ENCODE data around the gene MAP2K2. TPM values are rescaled to one million over a fixed set of nuclear protein-coding genes. Genes with fewer than 3 reads are reported as not detected.
A peak's percentile ranks its signal among the peaks of the same experiment; 100 is the strongest.

The MAP2K2 gene
- total and polyA plus RNA-seq, 7 experiments from 2014 or later, result 40.5 to 162 (median 121) TPM

- CTCF ChIA-PET, result no interaction called here
- Mint-ChIP-seq H3K27me3 (no peaks in the 10 kb centered on the region), H3K9me3 (no peaks in the 10 kb centered on the region), H3K36me3 (peaks cover 0 to 17% (median 15%) of the 10 kb centered on the region in 5 donors), H3K4me1 (peaks cover 13 to 30% (median 28%) of the 10 kb centered on the region in 7 donors), H3K27ac (peak overlapping the region in 4 of 9 donors; percentile 28 to 92 (median 82)), H3K4me3 (peak overlapping the region in 2 of 10 donors; percentile 25 to 35)
- Histone ChIP-seq H3K27ac (ENCODE audit: low read depth, low read length) (no peak overlapping the region), H3K4me3 (ENCODE audit: low read length) (no peak overlapping the region), H3K27me3 (ENCODE audit: control insufficient read depth in 2 of 2, insufficient read depth in 2 of 2, low read length in 2 of 2) (no peaks in the 10 kb centered on the region), H3K36me3 (ENCODE audit: control insufficient read depth in 2 of 3, insufficient read depth in 3 of 3, low read length in 3 of 3) (peaks cover 0 to 46% (median 0%) of the 10 kb centered on the region in 3 experiments), H3K9me3 (ENCODE audit: control insufficient read depth in 2 of 3, low read length in 3 of 3) (no peaks in the 10 kb centered on the region), H3K4me1 (ENCODE audit: control insufficient read depth in 2 of 2, insufficient read depth in 2 of 2, low read length in 2 of 2) (peaks cover 0 to 3% of the 10 kb centered on the region in 2 donors)
- POLR2A ChIA-PET, result no interaction called here
- intact Hi-C loops (cut with micrococcal nuclease), result no loop called here
- DNase-seq, result no peak
- ATAC-seq, result no peak
Observed at GRCh38 chr19:4046946-4047683, 76.8 kb downstream of the MAP2K2 start.

GRCh38 chr19:4046362-4046691, 77.6 kb downstream of the MAP2K2 start:
- Histone ChIP-seq H3K27me3 (ENCODE audit: control insufficient read depth in 2 of 2, insufficient read depth in 2 of 2, low read length in 2 of 2) (no peaks in the 10 kb centered on the region), H3K27ac (ENCODE audit: low read depth, low read length) (no peak overlapping the region), H3K4me1 (ENCODE audit: control insufficient read depth in 2 of 2, insufficient read depth in 2 of 2, low read length in 2 of 2) (peaks cover 0 to 3% of the 10 kb centered on the region in 2 donors), H3K4me3 (ENCODE audit: low read length) (no peak overlapping the region), H3K9me3 (ENCODE audit: control insufficient read depth in 2 of 3, low read length in 3 of 3) (no peaks in the 10 kb centered on the region), H3K36me3 (ENCODE audit: control insufficient read depth in 2 of 3, insufficient read depth in 3 of 3, low read length in 3 of 3) (peaks cover 0 to 38% (median 0%) of the 10 kb centered on the region in 3 experiments)
- peaks cover 0 to 15% (median 13%) of the 10 kb centered on the region in 5 donors for H3K36me3 Mint-ChIP-seq
- ChIA-PET POLR2A (interaction anchor here (0.7 kb wide), 1 partner anchor 59 kb away, joined by 3 read pairs; no protein-coding TSS in a partner anchor), CTCF (no interaction called here)
- peak overlapping the region in 8 of 9 donors; percentile 84 to 94 (median 90) for H3K27ac Mint-ChIP-seq
- no peak for ATAC-seq
- no peaks in the 10 kb centered on the region for H3K9me3 Mint-ChIP-seq
- peaks cover 12 to 29% (median 24%) of the 10 kb centered on the region in 7 donors for H3K4me1 Mint-ChIP-seq
- peak in 3 of 9 donors; percentile 15 to 54 (median 16) for DNase-seq
- peak overlapping the region in 8 of 10 donors; percentile 47 to 79 (median 66) for H3K4me3 Mint-ChIP-seq
- H3K27me3 Mint-ChIP-seq, result no peaks in the 10 kb centered on the region
- intact Hi-C loops (cut with micrococcal nuclease), result no loop called here

- ChIA-PET CTCF (no interaction called here), POLR2A (interaction anchor here (0.7 kb wide), 1 partner anchor 59 kb away, joined by 3 read pairs; no protein-coding TSS in a partner anchor)
- peak overlapping the region in 8 of 9 donors; percentile 84 to 94 (median 90) for H3K27ac Mint-ChIP-seq
- H3K27me3 Mint-ChIP-seq, result no peaks in the 10 kb centered on the region
- Histone ChIP-seq H3K4me1 (ENCODE audit: control insufficient read depth in 2 of 2, insufficient read depth in 2 of 2, low read length in 2 of 2) (peaks cover 0 to 3% of the 10 kb centered on the region in 2 donors), H3K27ac (ENCODE audit: low read depth, low read length) (peak overlapping the region; percentile 7), H3K27me3 (ENCODE audit: control insufficient read depth in 2 of 2, insufficient read depth in 2 of 2, low read length in 2 of 2) (no peaks in the 10 kb centered on the region), H3K9me3 (ENCODE audit: control insufficient read depth in 2 of 3, low read length in 3 of 3) (no peaks in the 10 kb centered on the region), H3K36me3 (ENCODE audit: control insufficient read depth in 2 of 3, insufficient read depth in 3 of 3, low read length in 3 of 3) (peaks cover 0 to 35% (median 0%) of the 10 kb centered on the region in 3 experiments), H3K4me3 (ENCODE audit: low read length) (no peak overlapping the region)
- intact Hi-C loops (cut with micrococcal nuclease), result no loop called here
- H3K4me3 Mint-ChIP-seq, result peak overlapping the region in 7 of 10 donors; percentile 47 to 74 (median 61)
- no peaks in the 10 kb centered on the region for H3K9me3 Mint-ChIP-seq
- DNase-seq (peak in 1 of 9 donors; percentile 11), ATAC-seq (no peak)
- H3K4me1 Mint-ChIP-seq, result peaks cover 9 to 24% (median 20%) of the 10 kb centered on the region in 7 donors
- H3K36me3 Mint-ChIP-seq, result peaks cover 0 to 11% (median 10%) of the 10 kb centered on the region in 5 donors
Observed at GRCh38 chr19:4045597-4046361, 78.1 kb downstream of the MAP2K2 start.

GRCh38 chr19:4044990-4045465, 78.9 kb downstream of the MAP2K2 start:
- H3K36me3 ChIP-seq (ENCODE audit: control insufficient read depth in 2 of 3, insufficient read depth in 3 of 3, low read length in 3 of 3), result peaks cover 0 to 28% (median 0%) of the 10 kb centered on the region in 3 experiments
- intact Hi-C loops (cut with micrococcal nuclease), result no loop called here
- DNase-seq, result no peak
- ChIA-PET CTCF (no interaction called here), POLR2A (no interaction called here)
- no peak overlapping the region for H3K27ac ChIP-seq (ENCODE audit: low read depth, low read length)
- H3K4me1 Mint-ChIP-seq, result peaks cover 7 to 21% (median 17%) of the 10 kb centered on the region in 7 donors
- H3K27me3 ChIP-seq (ENCODE audit: control insufficient read depth in 2 of 2, insufficient read depth in 2 of 2, low read length in 2 of 2), result no peaks in the 10 kb centered on the region
- peaks cover 0 to 13% (median 6%) of the 10 kb centered on the region in 5 donors for H3K36me3 Mint-ChIP-seq
- no peaks in the 10 kb centered on the region for H3K9me3 ChIP-seq (ENCODE audit: control insufficient read depth in 2 of 3, low read length in 3 of 3)
- ATAC-seq, result no peak
- peak overlapping the region in 1 of 9 donors; percentile 61 for H3K27ac Mint-ChIP-seq
- no peaks in the 10 kb centered on the region for H3K9me3 Mint-ChIP-seq
- H3K4me1 ChIP-seq (ENCODE audit: control insufficient read depth in 2 of 2, insufficient read depth in 2 of 2, low read length in 2 of 2), result peaks cover 0 to 3% of the 10 kb centered on the region in 2 donors
- no peak overlapping the region for H3K4me3 ChIP-seq (ENCODE audit: low read length)
- H3K27me3 Mint-ChIP-seq, result no peaks in the 10 kb centered on the region
- H3K4me3 Mint-ChIP-seq, result no peak overlapping the region

GRCh38 chr19:4043966-4044715, 79.8 kb downstream of the MAP2K2 start:
- intact Hi-C loops (cut with micrococcal nuclease), result no loop called here
- peaks cover 0 to 10% (median 6%) of the 10 kb centered on the region in 5 donors for H3K36me3 Mint-ChIP-seq
- H3K27ac Mint-ChIP-seq, result peak overlapping the region in 1 of 9 donors; percentile 61
- CTCF ChIA-PET, result no interaction called here
- no peak for DNase-seq
- Histone ChIP-seq H3K4me3 (ENCODE audit: low read length) (no peak overlapping the region), H3K27ac (ENCODE audit: low read depth, low read length) (no peak overlapping the region), H3K27me3 (ENCODE audit: control insufficient read depth in 2 of 2, insufficient read depth in 2 of 2, low read length in 2 of 2) (no peaks in the 10 kb centered on the region), H3K9me3 (ENCODE audit: control insufficient read depth in 2 of 3, low read length in 3 of 3) (no peaks in the 10 kb centered on the region), H3K36me3 (ENCODE audit: control insufficient read depth in 2 of 3, insufficient read depth in 3 of 3, low read length in 3 of 3) (peaks cover 0 to 20% (median 0%) of the 10 kb centered on the region in 3 experiments), H3K4me1 (ENCODE audit: control insufficient read depth in 2 of 2, insufficient read depth in 2 of 2, low read length in 2 of 2) (peaks cover 0 to 3% of the 10 kb centered on the region in 2 donors)
- H3K4me3 Mint-ChIP-seq, result no peak overlapping the region
- peaks cover 3 to 18% (median 13%) of the 10 kb centered on the region in 7 donors for H3K4me1 Mint-ChIP-seq
- no peaks in the 10 kb centered on the region for H3K9me3 Mint-ChIP-seq
- H3K27me3 Mint-ChIP-seq, result no peaks in the 10 kb centered on the region
- no peak for ATAC-seq
- POLR2A ChIA-PET, result no interaction called here

GRCh38 chr19:4043401-4043800, 80.5 kb downstream of the MAP2K2 start:
- ChIA-PET POLR2A (no interaction called here), CTCF (interaction anchor here (0.6 kb wide), 1 partner anchor 789 kb away, joined by 3 read pairs; no protein-coding TSS in a partner anchor)
- H3K4me1 ChIP-seq (ENCODE audit: control insufficient read depth in 2 of 2, insufficient read depth in 2 of 2, low read length in 2 of 2), result peaks cover 0 to 3% of the 10 kb centered on the region in 2 donors

More at GRCh38 chr19:4043401-4043800, 80.5 kb downstream of the MAP2K2 start:
- H3K9me3 Mint-ChIP-seq, result no peaks in the 10 kb centered on the region
- intact Hi-C loops (cut with micrococcal nuclease), result no loop called here
- Histone ChIP-seq H3K9me3 (ENCODE audit: control insufficient read depth in 2 of 3, low read length in 3 of 3) (no peaks in the 10 kb centered on the region), H3K27me3 (ENCODE audit: control insufficient read depth in 2 of 2, insufficient read depth in 2 of 2, low read length in 2 of 2) (no peaks in the 10 kb centered on the region), H3K4me3 (ENCODE audit: low read length) (no peak overlapping the region), H3K36me3 (ENCODE audit: control insufficient read depth in 2 of 3, insufficient read depth in 3 of 3, low read length in 3 of 3) (peaks cover 0 to 16% (median 0%) of the 10 kb centered on the region in 3 experiments), H3K27ac (ENCODE audit: low read depth, low read length) (no peak overlapping the region)
- ATAC-seq (no peak), DNase-seq (no peak)
- no peaks in the 10 kb centered on the region for H3K27me3 Mint-ChIP-seq
- H3K4me3 Mint-ChIP-seq, result no peak overlapping the region
- H3K27ac Mint-ChIP-seq, result peak overlapping the region in 1 of 9 donors; percentile 38
- peaks cover 0 to 10% (median 6%) of the 10 kb centered on the region in 5 donors for H3K36me3 Mint-ChIP-seq
- H3K4me1 Mint-ChIP-seq, result peaks cover 3 to 18% (median 13%) of the 10 kb centered on the region in 7 donors
